Measurements from ENCODE around the gene HNF4A. TPM values are rescaled to one million over a fixed set of nuclear protein-coding genes. Genes with fewer than 3 reads are reported as not detected.
A peak's percentile ranks its signal among the peaks of the same experiment; 100 is the strongest.

Gene HNF4A
- total and polyA plus RNA-seq, 2 of the 13 experiments (the other 11 are each of a cell fraction or from before 2014, with no cell fraction given) = 80.9 to 169 TPM

GRCh38 chr20:44406572-44407137 is 51.2 kb downstream of the HNF4A start (continued):
- TF ChIP-seq KAT7 (CRISPR knock-in tag; IDR thresholded peaks at IDR 0.05; ENCODE audit: borderline replicate concordance) (no peak), ZNF501 (CRISPR knock-in tag; IDR thresholded peaks at IDR 0.05) (peak; percentile 27; the same call in 1 of the 2 replicates), SRF (IDR thresholded peaks at IDR 0.05; ENCODE audit: low read depth, low read length) (no peak), TOPORS (CRISPR knock-in tag; IDR thresholded peaks at IDR 0.05) (no peak), ZMYM4 (CRISPR knock-in tag; IDR thresholded peaks at IDR 0.05) (no peak), ZFP36L2 (CRISPR knock-in tag; IDR thresholded peaks at IDR 0.05) (no peak), ZC3H13 (CRISPR knock-in tag; IDR thresholded peaks at IDR 0.05) (0 out of 2 replicates have a peak, but pooled peaks have one; percentile 39), PAXIP1 (CRISPR knock-in tag; conservative IDR thresholded peaks at IDR 0.05) (no peak), ZNF629 (CRISPR knock-in tag; conservative IDR thresholded peaks at IDR 0.05) (peak; percentile 70)
